Psoas muscle (tissue), 8 donors: Measurements from ENCODE around the gene CKAP5. TPM values are rescaled to one million over a fixed set of nuclear protein-coding genes. Genes with fewer than 3 reads are reported as not detected.
"Not testable (repeated sequence)": the region's sequence is repeated elsewhere in the genome, so short reads cannot be mapped to it uniquely, and the experiment has no call there.

Experiments used
- ATAC-seq, 4 donors: fragments of 200-7000 bp; cut with Tn5 transposase; one replicate each; pipeline ENCODE4 v1.9.1; 2020; ENCODE audit warnings: moderate library complexity in 3 of 4, mild to moderate bottlenecking in 2 of 4
- DNase-seq, 2 donors: peaks; one replicate each; pipeline ENCODE4 v3.0.0-alpha.2; 2020
- H3K27ac ChIP-seq: fragments of 200-600 bp; one replicate; pipeline ENCODE4 v1.8.0; 2022
- H3K27me3 ChIP-seq, 3 donors: fragments of 200-600 bp in 1 of 3; one replicate each; pipeline versions ENCODE4 v1.6.1 to v1.8.0; 2013 to 2022; ENCODE audit warnings: low read length in 2 of 3, mild to moderate bottlenecking in 2 of 3, moderate library complexity in 1 of 3; ENCODE audit not compliant: insufficient read depth in 3 of 3
- H3K36me3 ChIP-seq, 2 donors: fragments of 200-600 bp in 1 of 2; one replicate each; pipeline versions ENCODE4 v1.6.1 to v1.8.0; 2013 to 2022; ENCODE audit warnings: low read depth in 1 of 2, mild to moderate bottlenecking in 1 of 2, moderate library complexity in 1 of 2; ENCODE audit not compliant: insufficient read depth in 1 of 2
- H3K4me1 ChIP-seq: fragments of 200-600 bp; one replicate; pipeline ENCODE4 v1.8.0; 2022
- H3K4me3 ChIP-seq: fragments of 200-600 bp; one replicate; pipeline ENCODE4 v1.8.0; 2022; ENCODE audit warnings: mild to moderate bottlenecking
- H3K9me3 ChIP-seq: fragments of 200-600 bp; one replicate; pipeline ENCODE4 v1.8.0; 2022
- WGBS, 3 donors: extraction: QIAGEN DNeasy Blood & Tissue Kit; methylation state at CpG; one replicate each; pipeline versions ENCODE4 v1.1.6 to v1.1.7; 2013; 5-methylcytosine and 5-hydroxymethylcytosine counted together
- intact Hi-C, 2 donors: fragments of 100-400 bp; cut with DNase I; formaldehyde crosslinking; loops; one replicate each; pipeline versions ENCODE4 v1.11.0 to v1.14.2; 2022
- polyA plus RNA-seq, 3 donors: library from polyadenylated mRNA; stranded (reverse); fragments of 200-250 nt; gene quantifications; one replicate each; pipeline ENCODE4 v1.2.3, GENCODE V29; 2013
- total RNA-seq, 4 donors: library from RNA; stranded (reverse); fragmentation: NEBNext Ultra II Directional in 2 of 4; extraction: Animal tissue kit (Norgen Biotek cat#: 25700) in 2 of 4; gene quantifications; one replicate each; pipeline versions ENCODE4 v1.2.1 to v1.2.4, GENCODE V29; 2021 to 2023
- TF ChIP-seq, protein P1 (sequence below): fragments of 200-600 bp; IDR thresholded peaks from one replicate; pipeline ENCODE4 v1.8.0; 2022; ENCODE audit warnings: antibody characterized with exemption
- donor health status: healthy with polysubstance abuse.
- donor health status: DM: no; HTN: no; CAD: no; lungs with moderate emphysema.
- donor health status: Bipolar disorder and iron deficiency.
- donor health status: healthy.
- donor health status: DM: yes; HTN: yes; CAD: no.
- donor health status: DM: no; HTN: no; CAD: no.
- donor health status: DM: no; HTN: no; CAD: no.
- donor health status: DM: yes; HTN: yes; CAD: no.

CKAP5 gene
- total and polyA plus RNA-seq, 7 donors = 21.0 to 160 (median 86.4) TPM

DNA sequence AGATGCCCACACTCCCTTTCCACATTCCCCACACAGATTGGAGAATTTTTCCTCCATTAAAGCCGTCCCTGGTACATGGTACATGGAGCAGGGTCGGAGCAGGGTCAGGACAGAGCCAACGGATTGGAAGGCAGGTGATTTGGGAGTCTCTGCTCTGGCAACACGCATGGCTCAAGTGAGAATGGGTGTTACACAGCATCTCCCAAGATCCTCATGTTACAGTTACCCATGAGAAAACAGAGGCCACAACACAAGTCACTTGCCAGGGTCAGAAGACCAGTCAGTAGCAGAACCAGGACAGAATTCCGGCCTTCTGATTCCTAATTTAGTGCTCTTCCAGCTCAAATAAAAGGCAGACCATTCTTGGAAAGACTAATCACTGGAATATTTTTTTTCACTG is 134.8 kb downstream of the CKAP5 start:
- H3K27me3 ChIP-seq = no peaks in the 10 kb centered on the region
- peaks cover 0 to 7% of the 10 kb centered on the region in 2 donors for H3K36me3 ChIP-seq
- H3K27ac ChIP-seq = peak overlapping the region; percentile 90
- no peak for DNase-seq
- H3K4me1 ChIP-seq = peaks cover 14% of the 10 kb centered on the region
- H3K4me3 ChIP-seq = no peak overlapping the region
- ATAC-seq = peak; percentile 49 to 62 (median 51)
- TF ChIP-seq, protein P1, sequence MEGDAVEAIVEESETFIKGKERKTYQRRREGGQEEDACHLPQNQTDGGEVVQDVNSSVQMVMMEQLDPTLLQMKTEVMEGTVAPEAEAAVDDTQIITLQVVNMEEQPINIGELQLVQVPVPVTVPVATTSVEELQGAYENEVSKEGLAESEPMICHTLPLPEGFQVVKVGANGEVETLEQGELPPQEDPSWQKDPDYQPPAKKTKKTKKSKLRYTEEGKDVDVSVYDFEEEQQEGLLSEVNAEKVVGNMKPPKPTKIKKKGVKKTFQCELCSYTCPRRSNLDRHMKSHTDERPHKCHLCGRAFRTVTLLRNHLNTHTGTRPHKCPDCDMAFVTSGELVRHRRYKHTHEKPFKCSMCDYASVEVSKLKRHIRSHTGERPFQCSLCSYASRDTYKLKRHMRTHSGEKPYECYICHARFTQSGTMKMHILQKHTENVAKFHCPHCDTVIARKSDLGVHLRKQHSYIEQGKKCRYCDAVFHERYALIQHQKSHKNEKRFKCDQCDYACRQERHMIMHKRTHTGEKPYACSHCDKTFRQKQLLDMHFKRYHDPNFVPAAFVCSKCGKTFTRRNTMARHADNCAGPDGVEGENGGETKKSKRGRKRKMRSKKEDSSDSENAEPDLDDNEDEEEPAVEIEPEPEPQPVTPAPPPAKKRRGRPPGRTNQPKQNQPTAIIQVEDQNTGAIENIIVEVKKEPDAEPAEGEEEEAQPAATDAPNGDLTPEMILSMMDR = no peak
- intact Hi-C loops = no loop called here
- no peaks in the 10 kb centered on the region for H3K9me3 ChIP-seq
- WGBS, 3 donors = 21 to 46% (median 25%) methylated on average over 5 of the region's 5 CpGs

- intact Hi-C loops = no loop called here
- H3K4me1 ChIP-seq = peaks cover 14% of the 10 kb centered on the region
- 18 to 25% (median 20%) methylated on average over 10 of the region's 10 CpGs for whole genome bisulfite sequencing, 3 donors
- no peaks in the 10 kb centered on the region for H3K27me3 ChIP-seq
- peaks cover 0 to 12% of the 10 kb centered on the region in 2 donors for H3K36me3 ChIP-seq
- ATAC-seq (peak; percentile 96), DNase-seq (peak; percentile 75 to 86)
- no peak overlapping the region for H3K4me3 ChIP-seq
- no peaks in the 10 kb centered on the region for H3K9me3 ChIP-seq
- TF ChIP-seq, protein P1 = no peak
- H3K27ac ChIP-seq = peak overlapping the region; percentile 90
These were observed 135.2 kb downstream of the CKAP5 start for GRCh38 chr11:46710821-46711269.

DNA sequence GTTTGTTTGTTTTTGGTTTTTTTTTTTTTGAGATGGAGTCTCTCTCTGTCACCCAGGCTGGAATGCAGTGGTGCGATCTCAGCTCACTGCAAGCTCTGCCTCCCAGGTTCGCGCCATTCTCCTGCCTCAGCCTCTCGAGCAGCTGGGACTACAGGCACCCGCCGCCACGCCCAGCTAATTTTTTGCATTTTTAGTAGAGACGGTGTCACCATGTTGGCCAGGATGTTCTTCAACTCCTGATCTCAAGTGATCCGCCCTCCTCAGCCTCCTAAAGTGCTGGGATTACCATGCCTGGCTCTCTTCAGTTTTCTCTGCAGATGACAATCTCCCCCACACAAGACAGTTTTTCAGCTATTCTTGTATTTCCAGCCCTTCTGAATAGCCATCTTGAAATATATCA is 136.7 kb downstream of the CKAP5 start:
- intact Hi-C loops, H3K9me3 ChIP-seq: not testable (repeated sequence)

DNA sequence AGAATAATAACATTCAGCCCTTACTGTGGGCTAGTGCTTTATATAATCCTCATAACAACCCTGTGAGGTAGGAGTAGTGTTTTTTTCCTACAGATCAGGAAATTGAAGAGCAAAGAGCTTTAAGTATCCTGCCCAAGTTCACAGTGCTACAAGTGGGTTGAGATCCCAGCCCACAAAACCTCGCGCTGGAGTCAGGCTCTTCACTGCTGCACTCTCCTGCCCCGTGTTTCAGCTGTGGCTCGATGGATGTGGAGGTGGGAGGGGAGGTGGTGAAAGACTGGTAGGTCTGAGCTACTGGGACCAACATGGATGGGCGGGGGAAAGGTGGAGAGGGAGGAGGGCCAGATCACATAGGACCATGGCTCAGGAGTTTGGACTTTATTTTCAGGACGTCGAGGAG is 139.2 kb downstream of the CKAP5 start:
- TF ChIP-seq, protein P1 = no peak
- 78 to 88% (median 83%) methylated on average over 7 of the region's 7 CpGs for WGBS, 3 donors
- H3K4me1 ChIP-seq = peaks cover 18% of the 10 kb centered on the region
- no peak overlapping the region for H3K4me3 ChIP-seq
- H3K27me3 ChIP-seq = no peaks in the 10 kb centered on the region
- intact Hi-C loops = no loop called here
- no peak for ATAC-seq
- no peak for DNase-seq
- H3K36me3 ChIP-seq = peaks cover 9 to 52% of the 10 kb centered on the region in 2 donors
- H3K9me3 ChIP-seq = no peaks in the 10 kb centered on the region
- no peak overlapping the region for H3K27ac ChIP-seq

More for the DNA sequence above, 136.7 kb downstream of the CKAP5 start:
- peaks cover 3 to 27% of the 10 kb centered on the region in 2 donors for H3K36me3 ChIP-seq
- not testable (repeated sequence) for DNase-seq, H3K27me3 ChIP-seq, H3K4me3 ChIP-seq, ATAC-seq
- 82 to 89% (median 85%) methylated on average over 9 of the region's 9 CpGs for WGBS, 3 donors
- peaks cover 14% of the 10 kb centered on the region for H3K4me1 ChIP-seq
- peak overlapping the region; percentile 90 for H3K27ac ChIP-seq

- Histone ChIP-seq H3K4me3 (no peak overlapping the region), H3K9me3 (no peaks in the 10 kb centered on the region), H3K27ac (no peak overlapping the region), H3K27me3 (no peaks in the 10 kb centered on the region), H3K36me3 (peaks cover 9 to 55% of the 10 kb centered on the region in 2 donors), H3K4me1 (peaks cover 15% of the 10 kb centered on the region)
- intact Hi-C loops = no loop called here
- DNase-seq (no peak), ATAC-seq (no peak)
- 95 to 96% (median 95%) methylated on average over 31 of the region's 31 CpGs for WGBS, 3 donors
- TF ChIP-seq, protein P1 = no peak
These were observed 140.9 kb downstream of the CKAP5 start for GRCh38 chr11:46705070-46705688.
